Skin of body (tissue), 2 donors: ENCODE results near the gene CNTN4. TPM values are rescaled to one million over a fixed set of nuclear protein-coding genes. Genes with fewer than 3 reads are reported as not detected.

Source experiments
- DNase-seq: peaks from one replicate; lab custom pipeline; 2025; lab: John Stamatoyannopoulos, UW
- total RNA-seq: library from RNA; depleted of rRNA; stranded (reverse); fragments of >200 nt; gene quantifications from one replicate; pipeline ENCODE4 v1.2.3, GENCODE V29; 2014

Gene CNTN4
- total RNA-seq, 1 donor from 2014 or later, result 24.4 TPM

DNA sequence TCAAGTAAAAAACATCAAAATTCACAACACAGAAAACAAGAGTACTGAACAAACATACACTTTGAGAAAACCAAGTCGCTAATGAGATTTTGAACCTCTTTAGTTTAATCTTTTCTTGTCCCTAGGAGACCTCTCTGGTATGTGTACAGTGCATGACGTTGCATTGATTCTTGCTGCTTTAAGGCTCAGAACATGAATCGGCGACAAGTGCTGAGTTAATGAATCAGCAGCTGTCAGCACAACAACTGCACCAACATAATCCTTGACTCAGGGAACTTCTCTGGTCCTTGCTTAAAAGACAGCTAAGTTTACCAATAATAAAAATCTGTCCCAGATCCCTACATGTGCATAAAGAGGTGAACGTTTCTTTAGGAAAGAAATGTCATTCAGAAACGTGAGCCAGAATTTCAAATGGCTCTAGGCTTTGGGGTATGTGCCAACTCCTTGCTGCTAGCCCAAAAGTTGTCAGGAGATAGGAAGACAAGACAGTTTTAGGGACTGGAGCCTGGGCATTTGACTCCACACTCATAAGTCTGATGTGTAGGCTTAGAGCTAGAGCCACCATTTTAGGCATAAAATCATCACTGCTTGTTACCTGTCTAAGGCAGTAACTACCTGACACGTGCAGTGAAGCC, 924.6 kb downstream of the CNTN4 start:
- no peak for DNase-seq

GRCh38 chr3:3027976-3028567, 929.4 kb downstream of the CNTN4 start:
- DNase-seq, result no peak

DNA sequence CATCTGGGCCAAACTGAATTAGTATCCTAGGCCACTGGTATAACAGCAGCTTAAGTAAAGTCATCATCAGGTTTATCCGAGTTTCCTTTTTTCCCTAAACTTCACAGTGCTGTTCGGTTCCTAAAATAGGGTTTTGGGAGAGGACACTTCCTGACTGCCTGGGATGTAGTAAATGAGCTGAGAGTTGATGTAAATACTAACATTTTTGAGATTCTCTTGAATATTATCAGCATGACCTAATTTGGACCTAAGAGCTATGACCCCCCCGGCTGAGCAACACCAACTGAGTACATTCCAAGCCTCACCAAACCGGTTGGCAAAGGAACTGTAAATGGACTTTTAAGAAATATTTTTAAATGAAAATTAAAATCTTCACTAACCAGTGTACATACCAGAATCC, 932.7 kb downstream of the CNTN4 start:
- DNase-seq, result no peak

DNA sequence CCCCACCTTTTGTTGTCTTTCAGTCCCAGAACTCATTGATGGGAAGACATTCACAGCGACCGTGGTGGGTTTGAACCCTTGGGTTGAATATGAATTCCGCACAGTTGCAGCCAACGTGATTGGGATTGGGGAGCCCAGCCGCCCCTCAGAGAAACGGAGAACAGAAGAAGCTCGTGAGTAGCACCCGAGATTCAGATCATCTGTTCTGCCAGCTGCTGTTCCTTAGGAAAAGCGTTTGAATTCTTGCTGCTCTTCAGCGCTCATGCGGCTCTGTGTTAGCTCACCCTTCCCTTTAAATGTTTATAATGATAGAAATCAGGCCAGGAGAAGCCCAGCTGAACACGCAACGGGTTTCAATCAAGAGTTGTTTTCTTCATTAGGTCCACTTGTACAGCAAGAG, 938.5 kb downstream of the CNTN4 start:
- DNase-seq, result no peak

DNA sequence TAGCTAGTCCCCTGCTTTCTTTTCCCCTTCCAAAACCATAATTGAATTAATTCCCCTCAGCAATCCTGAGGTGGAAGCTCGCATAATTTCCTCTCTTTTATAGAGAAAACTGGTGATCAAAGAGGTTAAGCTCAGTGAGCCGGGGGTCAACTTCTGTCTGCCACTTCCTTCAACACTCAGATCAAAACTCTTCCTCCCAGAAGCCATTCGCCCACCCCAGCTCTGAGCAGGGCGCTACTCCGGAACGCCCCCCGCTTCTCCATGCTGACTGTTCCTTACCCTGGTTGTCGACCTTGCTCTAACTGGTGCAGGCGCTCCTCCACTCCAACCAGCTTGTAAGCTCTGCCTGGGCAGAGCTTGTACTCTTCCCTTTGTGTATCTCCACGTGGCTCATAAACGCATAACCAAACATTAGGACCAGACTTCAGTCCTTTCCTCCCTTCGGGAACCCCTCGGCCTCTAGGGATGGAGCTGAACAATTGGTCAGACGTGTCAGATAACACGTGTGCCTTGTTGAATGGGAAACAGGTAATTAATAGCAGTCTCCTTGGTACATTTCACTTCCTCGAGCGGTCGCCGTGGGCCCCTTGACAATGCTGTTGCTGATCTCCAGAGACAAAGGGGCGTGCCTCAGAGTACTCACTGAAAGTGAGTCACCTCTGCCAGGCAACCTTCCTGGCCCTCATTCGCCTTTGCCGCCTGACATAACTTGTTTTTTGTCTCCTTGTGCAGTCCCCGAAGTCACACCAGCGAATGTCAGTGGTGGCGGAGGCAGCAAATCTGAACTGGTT, 939.7 kb downstream of the CNTN4 start:
- no peak for DNase-seq

DNA sequence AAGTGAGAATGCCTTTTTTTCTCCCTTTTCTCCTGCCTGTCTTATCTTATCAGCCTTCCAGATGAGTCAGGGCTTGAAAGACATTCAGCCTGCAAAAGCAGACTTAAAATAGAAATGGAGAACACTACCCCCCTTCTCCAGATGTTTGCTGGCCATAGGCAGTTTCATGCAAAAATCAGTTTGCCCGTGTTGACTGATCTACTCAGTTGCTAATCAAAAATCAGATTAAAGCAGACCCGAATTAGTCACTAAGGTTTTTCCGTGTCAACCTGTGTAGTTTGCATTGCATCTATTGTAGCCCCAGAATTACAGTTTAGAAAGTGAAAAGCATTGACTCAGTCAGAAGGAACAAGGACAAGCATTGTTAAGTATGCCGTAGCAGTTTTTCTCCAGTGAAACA, 955.3 kb downstream of the CNTN4 start:
- no peak for DNase-seq

GRCh38 chr3:3059645-3060044, 961.0 kb downstream of the CNTN4 start:
- DNase-seq, result no peak

GRCh38 chr3:3064297-3064696, 965.6 kb downstream of the CNTN4 start:
- no peak for DNase-seq

DNA sequence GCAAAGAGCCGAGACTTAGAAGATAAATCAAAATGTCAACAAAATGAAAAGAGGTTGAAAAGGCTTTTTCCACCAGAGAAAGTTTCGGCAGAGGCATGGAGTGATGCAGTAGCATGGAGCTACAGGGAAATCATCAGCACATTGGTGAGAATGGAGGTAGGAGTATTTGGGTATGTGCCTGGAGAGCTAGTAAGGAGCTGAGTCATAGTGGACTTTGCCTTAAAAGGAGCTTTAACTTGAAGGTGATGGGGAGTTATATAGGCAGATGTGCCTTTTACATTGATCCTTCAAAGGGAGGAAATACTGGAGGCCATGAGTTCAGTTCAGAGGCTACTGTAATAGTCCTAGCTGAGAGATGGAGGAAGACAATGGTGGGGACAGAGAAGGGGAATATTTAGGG, 967.2 kb downstream of the CNTN4 start:
- no peak for DNase-seq

DNA sequence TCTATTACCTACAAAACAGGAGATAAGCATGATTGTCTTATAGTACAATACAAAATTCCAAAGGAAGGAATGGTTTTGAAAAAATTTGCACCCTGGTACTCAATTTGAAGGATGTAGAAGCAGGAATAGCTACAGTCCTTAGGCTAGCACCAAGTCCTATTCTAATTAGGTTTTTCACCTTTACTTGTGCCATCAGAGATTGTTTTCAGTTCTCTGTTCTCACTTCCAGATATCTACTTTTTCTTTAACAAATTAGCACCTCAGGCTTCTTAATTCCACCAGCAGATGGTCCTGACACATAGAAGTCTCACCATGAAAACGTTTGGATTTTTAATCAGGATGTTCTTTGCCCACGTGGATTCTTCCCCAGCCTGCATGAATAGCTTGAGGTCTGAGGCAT, 967.7 kb downstream of the CNTN4 start:
- no peak for DNase-seq

DNA sequence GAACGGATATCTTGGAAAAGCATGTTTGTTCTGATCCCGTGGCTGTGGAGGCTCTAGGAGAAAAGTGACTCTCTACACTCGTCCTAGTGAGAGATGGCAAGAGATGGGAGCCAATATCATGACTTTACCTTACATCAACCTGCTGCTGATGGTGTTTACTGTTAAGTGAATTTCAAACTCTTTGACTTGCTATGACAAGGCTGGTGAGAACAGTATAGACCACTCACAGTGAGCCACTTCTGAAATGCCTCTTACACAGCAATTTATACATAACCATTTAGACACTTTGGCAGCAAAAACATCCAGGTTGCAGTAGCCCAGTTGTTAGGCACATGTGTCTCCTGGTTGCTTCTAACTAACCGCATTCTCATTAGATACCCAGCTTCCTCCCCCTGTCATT, 968.2 kb downstream of the CNTN4 start:
- no peak for DNase-seq

- no peak for DNase-seq
Observed at GRCh38 chr3:3068358-3068881, 969.8 kb downstream of the CNTN4 start.

DNA sequence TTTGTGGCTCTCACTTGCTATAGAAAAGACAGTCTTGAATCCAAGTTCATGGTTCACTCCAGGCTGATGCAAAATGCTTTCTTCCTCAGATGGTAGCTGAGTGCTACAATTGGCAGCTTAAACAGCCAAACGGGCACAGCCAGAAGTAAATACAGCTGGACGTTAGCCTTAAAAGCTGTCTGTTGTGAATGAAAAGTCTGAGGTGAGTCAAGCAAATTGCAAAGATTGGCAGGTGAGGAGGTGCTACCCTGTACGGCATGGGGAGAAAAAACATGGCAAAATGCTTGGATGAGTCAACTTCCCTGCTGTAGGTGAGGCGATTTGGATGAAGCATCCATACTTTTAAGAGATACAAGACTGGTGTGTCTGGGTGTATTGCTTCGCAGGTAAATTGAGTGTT, 971.1 kb downstream of the CNTN4 start:
- DNase-seq, result no peak

DNA sequence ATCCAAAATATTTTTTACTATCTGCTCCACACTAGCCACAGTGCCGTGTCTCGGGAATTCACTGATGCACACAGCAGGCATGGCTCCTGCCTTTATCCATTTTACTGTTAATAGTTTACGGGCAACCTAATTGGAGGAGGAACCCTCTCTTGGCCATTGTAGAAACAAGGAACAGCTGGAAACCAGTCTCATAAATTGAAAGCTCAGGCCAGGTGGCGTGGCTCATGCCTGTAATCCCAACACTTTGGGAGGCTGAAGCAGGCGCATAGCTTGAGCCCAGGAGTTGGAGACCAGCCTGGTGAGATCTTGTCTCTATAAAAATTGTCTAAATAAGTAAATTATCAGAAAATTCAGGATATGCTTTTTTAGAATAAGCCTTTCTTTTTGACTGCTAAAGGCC, 972.5 kb downstream of the CNTN4 start:
- no peak for DNase-seq

GRCh38 chr3:3074551-3075257, 976.0 kb downstream of the CNTN4 start:
- no peak for DNase-seq

DNA sequence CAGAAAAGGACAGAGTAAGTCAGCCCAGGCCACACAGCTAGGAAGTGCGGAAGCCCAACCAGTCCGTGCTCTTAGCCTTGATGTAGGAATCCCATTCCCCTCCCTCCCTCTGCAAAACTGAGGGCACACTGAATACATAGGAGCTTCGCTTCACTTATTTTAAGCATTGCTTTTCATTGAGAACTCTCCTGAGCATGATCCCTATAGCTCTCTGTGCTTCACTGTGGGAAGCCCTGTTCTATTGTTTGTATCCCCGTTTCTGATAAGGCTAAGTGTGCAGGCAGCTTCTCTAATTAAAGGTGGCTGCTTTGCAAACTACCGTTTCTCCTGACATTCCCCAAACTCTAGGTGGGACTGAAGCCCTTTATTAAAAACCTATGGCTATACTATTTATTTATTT, 981.6 kb downstream of the CNTN4 start:
- DNase-seq, result no peak

DNA sequence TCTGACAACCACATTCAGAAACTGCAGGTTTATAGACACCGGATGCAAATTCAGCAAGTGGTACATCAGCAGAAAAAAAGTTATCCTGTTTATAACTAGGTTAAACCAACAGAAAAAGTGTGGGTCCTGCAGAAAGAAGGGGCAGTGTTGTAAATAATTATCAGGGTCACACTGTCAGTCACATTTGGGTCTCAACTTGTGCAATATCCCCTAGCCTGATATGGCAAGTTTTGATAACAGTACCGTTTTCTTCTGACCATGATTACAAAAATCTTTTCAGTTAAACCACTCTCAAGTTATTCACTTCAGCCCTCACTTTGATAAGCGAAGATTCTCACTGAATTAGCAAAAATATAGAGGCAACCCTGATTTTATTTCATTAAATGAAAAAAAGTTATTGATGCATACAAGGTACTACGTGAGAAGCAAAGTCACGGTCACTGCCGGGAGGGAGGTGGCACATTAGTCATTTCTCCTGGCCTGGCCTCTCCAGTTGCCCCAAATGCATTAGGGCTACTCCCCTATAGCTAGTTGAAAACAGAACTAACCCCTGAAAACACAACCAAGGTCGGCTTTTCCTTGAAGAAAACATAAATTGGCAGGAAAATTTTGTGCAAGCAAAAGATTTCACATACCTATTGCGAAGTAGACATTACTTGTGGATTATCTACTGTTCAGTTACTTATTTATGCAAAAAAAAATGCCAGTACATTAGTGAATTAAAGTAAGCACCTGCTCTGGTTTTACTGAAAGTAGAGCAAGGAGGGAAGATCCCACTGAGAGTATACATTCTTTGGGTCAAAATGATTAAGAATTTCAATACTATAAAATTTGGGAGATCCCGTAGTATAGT, 982.9 kb downstream of the CNTN4 start:
- no peak for DNase-seq

GRCh38 chr3:3082234-3082924, 983.7 kb downstream of the CNTN4 start:
- no peak for DNase-seq

- DNase-seq, result no peak
Observed at GRCh38 chr3:3084890-3085289, 986.2 kb downstream of the CNTN4 start.

DNA sequence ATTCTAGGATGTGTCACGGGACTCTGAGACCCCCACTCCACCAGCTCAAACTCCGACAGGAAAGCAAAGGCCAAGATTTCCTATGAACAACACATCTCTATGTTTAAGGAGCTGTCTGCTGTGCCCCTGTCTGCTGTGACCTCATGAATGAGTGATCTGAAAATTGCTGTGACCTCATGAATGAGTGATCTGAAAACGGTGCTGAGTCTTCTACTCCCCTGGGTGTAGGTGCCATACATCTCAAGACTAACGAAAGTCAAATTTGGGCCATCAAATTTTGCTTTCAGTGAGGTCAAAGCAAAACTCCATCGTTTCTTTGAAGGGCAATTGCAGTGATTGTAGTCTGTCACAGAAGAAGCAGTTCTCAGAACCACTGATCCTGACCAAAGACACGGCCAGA, 987.1 kb downstream of the CNTN4 start:
- no peak for DNase-seq
